Coronary artery (tissue), 2 donors: ENCODE measurements around the gene PLSCR3.

Source experiments
- DNase-seq: peaks from one replicate; pipeline ENCODE4 v3.0.0-alpha.2; 2017; ENCODE audit warnings: low spot score
- H3K27ac ChIP-seq, 2 donors: fragments of 200-600 bp; sonication (generic); one replicate each; pipeline ENCODE4 v1.5.1; 2016 to 2019
- H3K4me3 ChIP-seq: fragments of 200-600 bp; sonication (generic); 2 replicates; pipeline ENCODE4 v1.5.1; 2016; ENCODE audit warnings: mild to moderate bottlenecking, moderate library complexity
- CTCF ChIP-seq: fragments of 200-600 bp; sonication (generic); IDR thresholded peaks from one replicate; pipeline ENCODE4 v1.5.1; 2019; ENCODE audit warnings: antibody characterized with exemption

Gene PLSCR3

DNA sequence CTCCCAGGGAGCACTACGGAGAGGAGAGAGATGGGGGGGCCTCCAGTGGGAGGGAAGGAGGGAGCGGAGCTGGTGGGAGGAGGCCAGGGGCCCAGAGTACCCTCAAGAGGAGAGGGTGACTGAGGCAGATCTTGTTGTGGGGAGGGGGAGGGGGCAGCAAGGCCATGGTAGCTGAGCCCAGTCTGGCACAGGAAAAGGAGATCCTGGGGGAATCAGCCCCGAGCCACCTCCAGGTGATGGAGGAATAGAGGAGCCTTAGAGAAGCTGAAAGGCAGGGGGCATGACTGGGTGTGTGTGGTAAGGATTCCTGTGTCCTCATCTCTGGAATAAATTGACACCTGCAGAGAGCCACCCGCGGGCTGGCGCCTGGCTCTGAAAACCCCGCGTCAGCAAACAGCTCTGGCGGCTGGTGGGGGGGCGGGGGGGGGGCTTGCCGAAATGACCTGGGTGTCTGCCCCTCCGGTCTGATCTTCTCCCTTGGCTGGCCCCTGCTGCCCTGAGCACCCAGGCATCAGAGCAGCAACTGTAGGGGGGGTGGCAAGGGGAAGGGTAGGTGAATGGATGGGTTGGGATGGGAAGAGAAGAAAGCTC lies 12.0 kb upstream of the PLSCR3 start:
- H3K27ac ChIP-seq: peak overlapping the region in 1 of 2 donors; percentile 98
- DNase-seq: no peak
- no peak overlapping the region for H3K4me3 ChIP-seq
- TF ChIP-seq CTCF: no peak

DNA sequence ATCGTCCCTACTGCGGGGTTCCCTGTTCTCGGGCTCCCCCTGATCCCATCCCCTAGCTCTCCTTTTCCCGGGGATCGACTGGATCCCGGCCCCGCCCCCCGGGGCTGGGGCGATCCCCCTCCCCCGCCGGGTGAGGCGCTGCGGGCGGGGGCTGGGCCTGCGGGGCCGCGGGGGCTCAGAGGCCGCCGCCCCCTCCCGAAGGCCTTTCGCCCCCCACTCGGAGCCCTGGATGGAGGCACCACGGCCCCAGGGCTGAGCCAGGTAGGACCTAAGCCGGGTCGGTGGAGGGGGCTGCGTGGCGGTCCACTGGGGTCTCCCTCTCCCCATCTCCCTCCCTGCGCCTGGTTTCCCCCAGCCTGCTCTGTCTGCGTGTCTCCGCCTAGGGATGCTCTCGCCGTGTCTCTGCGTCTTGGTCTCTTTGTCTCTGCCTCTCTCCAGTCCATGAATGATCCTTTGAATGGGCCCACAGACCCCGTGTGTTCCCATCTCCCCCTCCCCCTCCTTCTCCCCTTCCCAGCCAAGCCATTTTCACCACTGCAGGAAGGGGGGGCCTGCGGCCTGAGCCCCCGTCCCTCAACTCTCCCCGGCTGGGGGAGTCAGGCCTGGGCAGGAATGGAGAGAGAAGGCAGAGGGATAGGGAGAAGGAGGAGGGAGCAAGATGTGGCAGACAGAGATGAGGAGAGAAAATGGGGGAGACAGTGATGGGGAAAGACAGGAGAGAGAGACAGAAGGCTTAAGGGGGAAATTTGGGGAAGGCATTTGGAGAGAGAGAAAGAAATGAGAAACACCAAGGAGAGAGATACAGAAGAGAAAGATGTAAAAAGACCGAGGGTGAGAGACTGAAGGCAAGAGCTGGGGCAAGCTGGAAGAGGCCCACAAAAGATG lies 11.3 kb upstream of the PLSCR3 start:
- no peak for TF ChIP-seq CTCF
- Histone ChIP-seq H3K27ac (peak overlapping the region; percentile 74 to 98), H3K4me3 (peak overlapping the region; percentile 90)
- DNase-seq: no peak

DNA sequence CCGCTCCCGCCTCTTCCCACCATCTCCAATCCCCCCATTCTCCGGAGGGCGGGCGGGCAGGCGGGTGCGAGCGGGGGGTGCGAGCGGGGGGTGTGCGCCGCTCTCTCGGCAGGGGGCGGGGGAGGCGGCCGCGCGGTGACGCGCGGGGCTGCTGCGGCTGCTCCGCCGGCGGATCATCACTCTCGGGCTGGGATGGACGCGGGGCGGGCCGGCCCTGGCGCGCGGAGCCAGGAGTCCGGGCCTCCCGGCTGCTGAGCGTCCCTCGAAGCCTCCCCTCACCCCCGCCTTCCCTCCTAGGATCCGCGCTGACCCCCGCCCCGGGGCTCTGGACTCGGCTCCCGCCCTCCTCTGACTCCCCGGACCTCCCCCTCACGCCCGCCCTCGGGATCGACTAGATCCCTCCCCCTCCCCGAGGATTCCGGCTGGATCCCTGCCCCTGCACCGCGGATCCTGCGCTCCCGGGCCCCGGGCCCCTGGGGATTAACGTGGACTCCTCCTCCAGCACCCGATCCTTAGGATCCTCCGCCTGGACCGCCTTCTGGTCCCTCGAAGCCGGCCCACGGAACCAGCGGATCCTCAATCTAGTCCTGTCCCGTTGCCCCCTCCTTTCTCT lies 10.5 kb upstream of the PLSCR3 start:
- peak overlapping the region; percentile 74 to 98 for H3K27ac ChIP-seq
- H3K4me3 ChIP-seq: peak overlapping the region; percentile 90
- TF ChIP-seq CTCF: no peak
- DNase-seq: no peak

GRCh38 chr17:7403977-7404736 lies 9.8 kb upstream of the PLSCR3 start, which contains the start of gene TMEM256:
TMEM256 (minus strand) TSS chr17:7404097; CDS start chr17:7404084, 13 bp downstream.
- no peak for TF ChIP-seq CTCF
- DNase-seq: peak; percentile 100
- Histone ChIP-seq H3K27ac (peak within 1 kb of the TSS; percentile 74 to 98), H3K4me3 (peak within 1 kb of the TSS; percentile 90)

DNA sequence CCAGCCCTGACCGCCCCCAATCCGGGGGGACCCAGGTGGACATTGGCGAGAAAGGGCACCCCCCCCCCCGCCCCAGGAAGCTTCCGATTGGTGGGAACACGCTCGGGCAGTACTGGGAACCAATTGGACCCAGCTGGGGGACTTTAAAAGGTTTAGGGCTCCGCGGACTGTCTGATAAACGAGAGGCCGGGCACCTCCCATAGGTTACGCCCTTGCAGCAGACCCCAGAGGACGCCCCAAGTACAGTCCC lies 9.3 kb upstream of the PLSCR3 start:
- DNase-seq: no peak
- H3K27ac ChIP-seq: peak overlapping the region; percentile 73 to 98
- H3K4me3 ChIP-seq: peak overlapping the region; percentile 90
- TF ChIP-seq CTCF: no peak

- peak overlapping the region; percentile 90 for H3K4me3 ChIP-seq
- no peak for DNase-seq
- no peak for TF ChIP-seq CTCF
- peak overlapping the region; percentile 73 to 98 for H3K27ac ChIP-seq
These were observed 8.9 kb upstream of the PLSCR3 start for GRCh38 chr17:7403043-7403726.
